Nephron (organoid): ENCODE data around the gene ARHGAP32.

ENCODE experiments used
- H3K27ac Mint-ChIP-seq, 3 experiments: 2 replicates each; pipeline ENCODE4 v1.8.0; 2020; ENCODE audit warnings: mixed read lengths in 3 of 3, mild to moderate bottlenecking in 2 of 3, moderate library complexity in 1 of 3
- H3K27me3 Mint-ChIP-seq: 2 replicates; pipeline ENCODE4 v1.8.0; 2021; ENCODE audit warnings: low read depth, mild to moderate bottlenecking, moderate library complexity, mixed read lengths
- H3K36me3 Mint-ChIP-seq: 2 replicates; pipeline ENCODE4 v1.8.0; 2020; ENCODE audit warnings: low read depth, mixed read lengths
- H3K4me1 Mint-ChIP-seq: 2 replicates; pipeline ENCODE4 v1.8.0; 2020; ENCODE audit warnings: mixed read lengths
- H3K4me3 Mint-ChIP-seq, 3 experiments: 2 replicates each; pipeline ENCODE4 v1.8.0; 2020; ENCODE audit warnings: mild to moderate bottlenecking in 3 of 3, mixed read lengths in 3 of 3, moderate library complexity in 2 of 3
- H3K9me3 Mint-ChIP-seq: 2 replicates; pipeline ENCODE4 v1.8.0; 2020; ENCODE audit warnings: mixed read lengths
- TF ChIP-seq, protein P1 (sequence below), 3 experiments: fragments of 200-600 bp; sonication (generic); IDR thresholded peaks; one replicate each; pipeline ENCODE4 v1.5.0; 2021; ENCODE audit warnings: antibody characterized with exemption in 3 of 3; ENCODE audit not compliant: unreplicated experiment in 3 of 3

Gene ARHGAP32

DNA sequence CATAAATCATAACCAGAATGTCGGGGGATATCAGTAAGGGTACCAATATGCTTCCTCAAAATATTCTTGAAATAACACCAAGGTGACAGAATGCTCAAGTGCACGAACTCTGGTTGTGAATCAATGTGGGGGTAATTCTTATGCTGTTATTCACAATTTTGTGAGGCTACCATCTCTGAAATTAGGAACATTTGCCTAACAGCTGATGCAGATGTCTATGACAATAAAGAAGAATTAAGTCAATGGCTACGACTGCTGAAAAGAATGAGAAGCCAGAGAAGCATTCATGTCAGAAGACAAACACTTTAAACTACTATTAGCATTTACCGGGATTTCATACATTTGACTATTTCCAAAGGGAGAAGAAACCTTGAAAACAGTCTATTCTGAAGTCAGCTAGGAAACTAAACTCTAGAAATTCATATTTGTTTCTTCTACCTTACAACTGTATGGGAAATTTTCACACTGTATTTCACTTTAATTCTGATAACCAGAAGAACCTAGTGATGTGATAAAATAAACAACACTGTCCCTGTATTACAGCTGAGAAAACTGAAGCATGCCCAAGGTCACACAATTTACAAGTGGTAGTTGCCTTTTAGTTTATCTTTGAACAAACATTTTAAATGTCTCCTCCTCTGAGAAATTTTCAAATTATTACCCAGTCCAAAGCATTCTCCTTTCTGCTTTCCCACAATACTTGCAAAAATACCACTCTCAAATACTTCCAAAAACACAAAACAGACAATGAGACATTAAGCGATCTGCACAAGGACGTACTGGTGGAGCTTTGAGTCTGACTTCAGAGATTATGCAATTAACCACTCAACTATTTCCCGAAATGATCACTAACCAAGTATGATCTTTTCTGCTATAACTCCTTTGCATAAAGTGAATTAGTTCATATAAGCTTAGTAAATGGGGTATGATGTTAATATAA lies 18.0 kb upstream of the ARHGAP32 start:
- Mint-ChIP-seq H3K4me1 (peaks cover 29% of the 10 kb centered on the region), H3K27ac (no peak overlapping the region), H3K4me3 (no peak overlapping the region), H3K36me3 (peaks cover 5% of the 10 kb centered on the region), H3K9me3 (peaks cover 4% of the 10 kb centered on the region), H3K27me3 (no peaks in the 10 kb centered on the region)
- TF ChIP-seq, protein P1, sequence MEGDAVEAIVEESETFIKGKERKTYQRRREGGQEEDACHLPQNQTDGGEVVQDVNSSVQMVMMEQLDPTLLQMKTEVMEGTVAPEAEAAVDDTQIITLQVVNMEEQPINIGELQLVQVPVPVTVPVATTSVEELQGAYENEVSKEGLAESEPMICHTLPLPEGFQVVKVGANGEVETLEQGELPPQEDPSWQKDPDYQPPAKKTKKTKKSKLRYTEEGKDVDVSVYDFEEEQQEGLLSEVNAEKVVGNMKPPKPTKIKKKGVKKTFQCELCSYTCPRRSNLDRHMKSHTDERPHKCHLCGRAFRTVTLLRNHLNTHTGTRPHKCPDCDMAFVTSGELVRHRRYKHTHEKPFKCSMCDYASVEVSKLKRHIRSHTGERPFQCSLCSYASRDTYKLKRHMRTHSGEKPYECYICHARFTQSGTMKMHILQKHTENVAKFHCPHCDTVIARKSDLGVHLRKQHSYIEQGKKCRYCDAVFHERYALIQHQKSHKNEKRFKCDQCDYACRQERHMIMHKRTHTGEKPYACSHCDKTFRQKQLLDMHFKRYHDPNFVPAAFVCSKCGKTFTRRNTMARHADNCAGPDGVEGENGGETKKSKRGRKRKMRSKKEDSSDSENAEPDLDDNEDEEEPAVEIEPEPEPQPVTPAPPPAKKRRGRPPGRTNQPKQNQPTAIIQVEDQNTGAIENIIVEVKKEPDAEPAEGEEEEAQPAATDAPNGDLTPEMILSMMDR (IDR thresholded peaks at IDR 0.05; ENCODE audit: unreplicated experiment in 3 of 3) = no peak

DNA sequence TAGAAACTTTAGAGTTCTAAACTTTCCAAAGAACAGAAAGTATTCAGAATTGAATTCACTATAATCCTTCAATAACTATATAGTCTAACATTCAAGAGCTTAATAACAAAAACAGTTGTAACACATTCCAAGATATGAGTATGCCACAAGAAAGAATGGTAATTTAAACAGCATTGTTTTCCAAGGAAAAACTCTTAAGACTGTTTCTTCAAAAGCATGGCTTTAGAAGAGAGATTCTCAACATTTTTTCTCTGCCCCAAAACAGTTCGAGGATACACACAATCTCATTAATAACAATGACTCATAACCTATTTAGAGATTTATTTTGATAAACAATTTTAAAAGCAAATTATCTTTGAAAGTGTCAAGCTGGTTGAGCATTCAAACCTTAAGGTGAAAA lies 16.7 kb upstream of the ARHGAP32 start:
- TF ChIP-seq, protein P1 (IDR thresholded peaks at IDR 0.05; ENCODE audit: unreplicated experiment in 3 of 3) = no peak
- Mint-ChIP-seq H3K4me1 (peaks cover 28% of the 10 kb centered on the region), H3K9me3 (peaks cover 4% of the 10 kb centered on the region), H3K4me3 (no peak overlapping the region), H3K27me3 (no peaks in the 10 kb centered on the region), H3K36me3 (peaks cover 5% of the 10 kb centered on the region), H3K27ac (no peak overlapping the region)

DNA sequence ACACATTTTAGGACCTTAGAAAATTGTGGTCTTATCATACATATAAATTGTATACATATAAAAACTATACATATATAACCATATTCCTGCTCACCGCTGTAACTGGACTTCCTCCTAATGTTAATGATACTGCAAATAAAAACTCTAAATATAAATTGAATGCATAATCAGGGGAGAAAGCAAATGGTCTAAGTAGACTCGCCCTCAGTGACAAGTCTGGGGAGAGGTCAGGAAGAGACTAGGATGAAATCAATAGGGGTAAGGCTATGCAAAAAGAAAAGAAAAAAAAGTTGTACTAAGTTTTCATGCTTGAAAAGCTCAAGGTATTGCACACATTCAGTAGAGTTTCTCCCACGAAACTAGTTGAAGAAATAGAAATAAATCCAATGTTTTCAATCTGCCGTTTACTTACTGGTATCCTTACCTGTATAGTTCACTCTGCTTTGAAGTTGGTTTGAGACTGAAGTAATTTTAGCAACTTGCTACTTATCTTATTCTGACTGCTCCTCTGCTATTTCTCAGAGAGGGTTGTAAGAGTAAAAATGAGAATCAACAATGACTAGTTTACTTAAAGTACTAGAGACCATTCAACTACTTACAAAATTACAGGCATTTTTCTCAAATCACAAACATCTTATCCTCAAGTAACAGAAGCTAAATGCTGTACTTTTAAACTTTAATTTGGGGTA lies 12.2 kb upstream of the ARHGAP32 start:
- H3K9me3 Mint-ChIP-seq = peaks cover 11% of the 10 kb centered on the region
- no peak overlapping the region for H3K27ac Mint-ChIP-seq
- no peak overlapping the region for H3K4me3 Mint-ChIP-seq
- H3K36me3 Mint-ChIP-seq = peaks cover 23% of the 10 kb centered on the region
- no peaks in the 10 kb centered on the region for H3K27me3 Mint-ChIP-seq
- H3K4me1 Mint-ChIP-seq = peaks cover 11% of the 10 kb centered on the region
- TF ChIP-seq, protein P1 (IDR thresholded peaks at IDR 0.05; ENCODE audit: unreplicated experiment in 3 of 3) = no peak

DNA sequence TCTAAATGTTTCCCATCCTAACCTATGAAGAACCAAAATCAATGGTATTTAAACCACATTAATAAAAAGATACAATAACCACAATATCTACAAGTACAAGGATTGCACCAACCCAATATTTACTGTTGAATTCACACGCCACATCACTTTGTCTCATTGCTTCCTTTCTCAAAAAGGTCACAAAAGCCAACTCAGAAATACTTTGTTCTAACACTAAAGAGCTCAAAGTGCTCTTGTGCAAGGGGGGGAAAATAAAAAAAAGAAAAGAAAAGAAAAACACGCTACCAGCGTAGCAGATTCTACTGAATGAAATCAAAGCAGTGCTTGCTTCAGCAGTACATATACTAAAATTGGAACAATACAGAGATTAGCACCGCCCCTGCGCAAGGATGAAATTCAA lies 10.5 kb upstream of the ARHGAP32 start:
- TF ChIP-seq, protein P1 (IDR thresholded peaks at IDR 0.05; ENCODE audit: unreplicated experiment in 3 of 3) = no peak
- Mint-ChIP-seq H3K9me3 (peaks cover 19% of the 10 kb centered on the region), H3K36me3 (peaks cover 32% of the 10 kb centered on the region)

DNA sequence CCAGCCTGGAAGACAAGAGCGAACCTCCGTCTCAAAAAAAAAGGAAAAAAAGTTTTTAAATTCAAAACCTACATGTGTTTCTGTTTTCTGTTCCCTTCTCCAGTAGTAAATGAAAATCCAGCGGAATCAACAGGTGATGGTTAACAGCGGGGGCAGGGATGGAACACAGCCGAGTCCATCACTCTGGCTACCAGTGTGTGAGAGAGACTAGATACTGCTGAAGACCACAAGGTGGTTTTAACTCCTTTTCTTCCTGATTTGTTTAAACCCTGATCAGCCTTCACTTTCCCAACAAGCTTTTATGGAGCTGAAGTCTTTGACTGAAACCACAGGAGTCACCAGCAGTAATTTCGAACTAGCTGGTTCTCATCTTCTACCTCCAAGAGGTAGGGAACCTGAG lies 3.6 kb upstream of the ARHGAP32 start:
- Mint-ChIP-seq H3K4me1 (peaks cover 6% of the 10 kb centered on the region), H3K4me3 (no peak overlapping the region), H3K36me3 (peaks cover 25% of the 10 kb centered on the region), H3K27ac (no peak overlapping the region), H3K9me3 (peaks cover 19% of the 10 kb centered on the region), H3K27me3 (no peaks in the 10 kb centered on the region)
- TF ChIP-seq, protein P1 (IDR thresholded peaks at IDR 0.05; ENCODE audit: unreplicated experiment in 3 of 3) = no peak

More for the DNA sequence above, 10.5 kb upstream of the ARHGAP32 start:
- no peak overlapping the region for H3K4me3 Mint-ChIP-seq
- H3K4me1 Mint-ChIP-seq = no peaks in the 10 kb centered on the region
- no peaks in the 10 kb centered on the region for H3K27me3 Mint-ChIP-seq
- no peak overlapping the region for H3K27ac Mint-ChIP-seq
